GM12878 (cell line): ENCODE measurements around the gene GSK3A. TPM values are rescaled to one million over a fixed set of nuclear protein-coding genes. Genes with fewer than 3 reads are reported as not detected.

Experiments used
- ATAC-seq: fragments of 200-7000 bp; cut with Tn5 transposase; 3 replicates; pipeline ENCODE4 v1.9.1; 2020; ENCODE audit warnings: mild to moderate bottlenecking, moderate library complexity
- BruUV-seq: library from RNA; stranded (reverse); fragments of 400-500 nt; replicated peaks from 2 replicates; lab custom pipeline; 2021; lab: Mats Ljungman, UMichigan
- CTCF ChIA-PET: fragments of 300-600 bp; sonication (Branson Sonifier 250); formaldehyde crosslinking; extraction: SDS; loops from one replicate; lab custom pipeline; 2021; ENCODE audit warnings: inconsistent platforms; lab: Yijun Ruan, JAX
- POLR2A ChIA-PET: fragments of 350-600 bp; formaldehyde crosslinking; extraction: SDS; loops from one replicate; lab custom pipeline; 2021; ENCODE audit warnings: inconsistent platforms; lab: Charles Lee
- RAD21 ChIA-PET: fragments of 300-600 bp; sonication (Branson Sonifier 250); formaldehyde crosslinking; loops from one replicate; lab custom pipeline; 2023; ENCODE audit warnings: antibody characterized with exemption; ENCODE audit not compliant: unreplicated experiment; lab: Charles Lee
- SMC1A ChIA-PET: fragments of 300-600 bp; sonication (Branson Sonifier 250); formaldehyde crosslinking; loops from one replicate; lab custom pipeline; 2023; ENCODE audit not compliant: unreplicated experiment, uncharacterized antibody; lab: Charles Lee
- DNase-seq: peaks from one replicate; pipeline ENCODE4 v3.0.0-alpha.2; 2011; ENCODE audit warnings: low read depth, low spot score
- FAIRE-seq: peaks from 3 replicates; lab custom pipeline; 2011; peaks lifted over from hg19 to GRCh38; lab: Jason Lieb, UNC
- H2AFZ ChIP-seq: 2 replicates; pipeline ENCODE4 v1.6.0; 2011; ENCODE audit warnings: low read depth, low read length, control low read depth; ENCODE audit not compliant: control insufficient read depth
- H3K27ac ChIP-seq: 2 replicates; pipeline ENCODE4 v1.5.1; 2011; ENCODE audit warnings: control low read depth; ENCODE audit not compliant: control insufficient read depth, insufficient read depth
- H3K27me3 ChIP-seq, 2 experiments: replicated peaks in 1 of 2; 2 replicates each; pipeline versions ENCODE4 v1.6.0 to v1.6.1; 2011; ENCODE audit warnings: low read length in 1 of 2; ENCODE audit not compliant: control insufficient read depth in 2 of 2, insufficient read depth in 2 of 2
- H3K36me3 ChIP-seq, 2 experiments: 2 replicates each; pipeline ENCODE4 v1.5.1; 2011; ENCODE audit warnings: low read length in 1 of 2; ENCODE audit not compliant: control insufficient read depth in 2 of 2, insufficient read depth in 2 of 2
- H3K4me1 ChIP-seq: 2 replicates; pipeline ENCODE4 v1.6.1; 2011; ENCODE audit warnings: mild to moderate bottlenecking, low read length, moderate library complexity, mixed read lengths; ENCODE audit not compliant: control insufficient read depth, insufficient read depth
- H3K4me2 ChIP-seq: 2 replicates; pipeline ENCODE4 v1.6.0; 2011; ENCODE audit warnings: control low read depth; ENCODE audit not compliant: control insufficient read depth, insufficient read depth
- H3K4me3 ChIP-seq: fragments of 200-600 bp; sonication (generic); 2 replicates; pipeline ENCODE4 v1.5.1; 2016
- H3K79me2 ChIP-seq: 2 replicates; pipeline ENCODE4 v1.6.0; 2011; ENCODE audit warnings: low read length; ENCODE audit not compliant: control insufficient read depth, insufficient read depth
- H3K9ac ChIP-seq: 2 replicates; pipeline ENCODE4 v1.8.0; 2011; ENCODE audit warnings: low read length, control low read depth, mixed read lengths; ENCODE audit not compliant: control insufficient read depth, insufficient read depth
- H3K9me3 ChIP-seq: replicated peaks from 3 replicates; pipeline ENCODE4 v1.5.1; 2011; ENCODE audit warnings: mild to moderate bottlenecking, low read length; ENCODE audit not compliant: control insufficient read depth, insufficient read depth
- H4K20me1 ChIP-seq: 2 replicates; pipeline ENCODE4 v1.6.0; 2011; ENCODE audit not compliant: control insufficient read depth, insufficient read depth
- EGR1 ChIP-seq, 2 experiments: IDR thresholded peaks; 1 replicate in 1 of 2; 2 replicates in 1 of 2; pipeline ENCODE4 v1.6.1; 2011 to 2012; ENCODE audit warnings: low read depth in 2 of 2, low read length in 2 of 2, borderline replicate concordance in 1 of 2, mild to moderate bottlenecking in 1 of 2, moderate library complexity in 1 of 2
- ETV6 ChIP-seq, 2 experiments: fragments of 450-650 bp in 1 of 2; IDR thresholded peaks in 1 of 2; conservative IDR thresholded peaks in 1 of 2; 2 replicates each; pipeline ENCODE4 v1.6.1; 2014; ENCODE audit warnings: antibody characterized with exemption in 1 of 2, borderline replicate concordance in 1 of 2, low read depth in 1 of 2, mild to moderate bottlenecking in 1 of 2, moderate library complexity in 1 of 2
- FOXM1 ChIP-seq: IDR thresholded peaks from 2 replicates; pipeline ENCODE4 v1.6.1; 2012; ENCODE audit warnings: low read depth, mild to moderate bottlenecking, inconsistent platforms, low read length, moderate library complexity
- GABPA ChIP-seq: IDR thresholded peaks from 2 replicates; pipeline ENCODE4 v1.6.1; 2014; ENCODE audit warnings: antibody characterized with exemption, low read depth, mild to moderate bottlenecking, inconsistent platforms
- JUNB ChIP-seq: IDR thresholded peaks from 2 replicates; pipeline ENCODE4 v1.6.1; 2016; ENCODE audit warnings: antibody characterized with exemption, mild to moderate bottlenecking
- LARP7 ChIP-seq: fragments of 450-650 bp; IDR thresholded peaks from 2 replicates; pipeline ENCODE4 v1.6.1; 2017; ENCODE audit warnings: mild to moderate bottlenecking
- MYC ChIP-seq: IDR thresholded peaks from 2 replicates; pipeline ENCODE4 v1.6.1; 2011; ENCODE audit warnings: mild to moderate bottlenecking, low read length, moderate library complexity, inconsistent platforms; ENCODE audit not compliant: insufficient read depth, insufficient replicate concordance, insufficient read length, severe bottlenecking
- NFXL1 ChIP-seq: fragments of 450-650 bp; IDR thresholded peaks from 2 replicates; pipeline ENCODE4 v1.6.1; 2017; ENCODE audit warnings: antibody characterized with exemption, mild to moderate bottlenecking, borderline replicate concordance
- NR2C1 ChIP-seq: fragments of 450-650 bp; IDR thresholded peaks from 2 replicates; pipeline ENCODE4 v1.6.1; 2017; ENCODE audit warnings: antibody characterized with exemption, mild to moderate bottlenecking, moderate library complexity
- RB1 ChIP-seq: fragments of 450-650 bp; formaldehyde crosslinking; IDR thresholded peaks from 2 replicates; pipeline ENCODE4 v1.6.1; 2017; ENCODE audit warnings: mild to moderate bottlenecking, borderline replicate concordance
- SIN3A ChIP-seq: IDR thresholded peaks from 2 replicates; pipeline ENCODE4 v1.6.1; 2012; ENCODE audit warnings: low read depth, low read length, improper control_type of control experiment
- TARDBP ChIP-seq: IDR thresholded peaks from 2 replicates; pipeline ENCODE4 v1.6.1; 2016; ENCODE audit warnings: borderline replicate concordance
- YY1 ChIP-seq: IDR thresholded peaks from 2 replicates; pipeline ENCODE4 v1.6.1; 2011; ENCODE audit warnings: low read depth, mild to moderate bottlenecking, low read length
- ZNF217 ChIP-seq: fragments of 450-650 bp; IDR thresholded peaks from 2 replicates; pipeline ENCODE4 v1.6.1; 2017; ENCODE audit warnings: antibody characterized with exemption, mild to moderate bottlenecking
- WGBS: methylation state at CpG from one replicate; pipeline ENCODE4 v1.1.6; 2016; ENCODE audit warnings: low lambda C conversion rate; ENCODE audit not compliant: insufficient replicate concordance, insufficient coverage; ENCODE audit errors: missing lambda C conversion rate; 5-methylcytosine and 5-hydroxymethylcytosine counted together
- in situ Hi-C: fragments of 300-500 bp; cut with MboI; formaldehyde crosslinking; loops from 9 replicates; pipeline ENCODE4 v1.14.3; 2018; ENCODE audit warnings: mixed read lengths
- intact Hi-C: fragments of 100-400 bp; cut with micrococcal nuclease; formaldehyde crosslinking; loops from one replicate; pipeline ENCODE4 v1.14.2; 2022; ENCODE audit not compliant: unreplicated experiment
- polyA plus RNA-seq, 11 experiments: library from polyadenylated mRNA; depleted of rRNA in 4 of 11; unstranded in 6 of 11; stranded (reverse) in 5 of 11; fragments of >200 nt; fragmentation: Nextera tagmentation in 4 of 11; fragmentation: Illumina TruSeq in 1 of 11; extraction: Ambion mirVana in 4 of 11; extraction: Trizol in 1 of 11; gene quantifications; 1 replicate in 1 of 11; 2 replicates in 10 of 11; pipeline versions ENCODE4 v1.2.1 to v1.2.3, GENCODE V29; 2011 to 2016; ENCODE audit warnings: inconsistent platforms in 2 of 11, missing spikeins in 2 of 11, low read depth in 1 of 11
- total RNA-seq, 4 experiments: library from RNA; depleted of rRNA in 3 of 4; stranded (reverse); fragments of >200 nt in 3 of 4; fragmentation: Illumina TruSeq in 1 of 4; extraction: Trizol in 1 of 4; gene quantifications; 2 replicates each; pipeline versions ENCODE4 v1.2.1 to v1.2.3, GENCODE V29; 2013 to 2021
- TF ChIP-seq, protein P1 (sequence below): IDR thresholded peaks from 2 replicates; pipeline ENCODE4 v1.6.1; 2012; ENCODE audit warnings: improper control_type of control experiment, low read depth, low read length; ENCODE audit not compliant: insufficient replicate concordance
- TF ChIP-seq, protein P2 (sequence below): IDR thresholded peaks from 2 replicates; pipeline ENCODE4 v1.6.1; 2011; ENCODE audit warnings: low read depth, low read length, improper control_type of control experiment, borderline replicate concordance

Gene GSK3A
- total and polyA plus RNA-seq, 10 of the 15 experiments (the other 5 are each of a cell fraction or from before 2014, with no cell fraction given) = 1.00 to 47.9 (median 15.2) TPM

DNA sequence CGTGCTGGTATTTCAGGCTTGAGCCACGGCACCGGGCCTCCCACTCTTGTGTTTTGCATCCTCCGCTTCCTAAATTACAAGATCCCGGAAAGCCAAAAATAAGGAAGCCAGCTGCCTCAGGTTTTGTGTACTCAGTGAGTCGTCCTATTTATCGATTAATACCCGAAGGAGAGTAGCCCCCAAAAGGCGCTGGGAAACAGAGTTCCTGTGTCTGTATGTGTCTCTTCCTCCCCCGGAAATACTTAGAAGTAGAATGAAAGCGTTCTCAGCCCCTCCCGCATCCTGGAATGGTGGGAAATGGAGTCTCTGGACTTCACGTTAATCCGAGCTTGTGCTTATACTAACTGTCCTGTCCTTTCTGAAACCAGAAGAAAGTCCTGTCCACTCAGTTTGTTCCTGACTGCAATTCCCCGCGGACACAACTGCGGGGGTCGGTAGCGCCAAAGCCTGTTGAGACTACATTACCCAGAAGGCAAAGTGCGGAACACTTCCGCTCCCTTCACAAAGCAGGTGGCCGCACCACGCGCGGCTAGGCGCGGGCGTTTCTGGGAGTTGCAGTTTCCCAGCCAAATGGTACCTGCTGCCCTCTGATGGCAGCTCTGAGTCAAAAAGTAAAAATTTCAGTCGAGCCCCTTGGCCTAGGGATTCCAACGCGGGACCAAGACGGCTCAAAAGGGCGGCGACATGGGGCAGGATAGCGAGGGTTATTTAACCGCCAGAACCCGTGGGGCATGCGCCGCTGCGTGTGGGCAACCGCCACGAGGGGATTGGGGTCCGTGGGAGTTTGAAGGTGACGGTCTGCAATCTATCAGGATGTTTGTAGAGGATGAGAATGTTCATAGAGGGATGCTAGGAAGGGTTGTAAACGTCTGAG is 2.2 kb upstream of the GSK3A start:
- ATAC-seq (peak; percentile 65), FAIRE-seq (peak; percentile 81), DNase-seq (peak; percentile 85)
- ChIA-PET POLR2A (interaction anchor here (0.7 to 6.7 kb wide), 7 partner anchors 16 to 121 kb away, joined by 3 to 51 read pairs (median 5); no protein-coding TSS in a partner anchor), SMC1A (interaction anchor here (0.7 to 6.3 kb wide), 11 partner anchors 14 to 136 kb away, joined by 3 to 70 read pairs (median 5); no protein-coding TSS in a partner anchor), RAD21 (interaction anchor here (0.6 to 6.0 kb wide), 8 partner anchors 13 to 136 kb away, joined by 3 to 82 read pairs (median 4); no protein-coding TSS in a partner anchor), CTCF (interaction anchor here (0.6 to 6.7 kb wide), 17 partner anchors 16 to 189 kb away, joined by 3 to 111 read pairs (median 4); partner anchors contain the start of genes CIC and POU2F2)
- Histone ChIP-seq H4K20me1 (no peaks in the 10 kb centered on the region), H3K4me1 (peaks cover 17% of the 10 kb centered on the region), H3K27me3 (no peaks in the 10 kb centered on the region), H3K36me3 (peaks cover 4 to 5% of the 10 kb centered on the region in 2 experiments; a peak in 3 of 4 replicates), H3K79me2 (peaks cover 29% of the 10 kb centered on the region), H3K27ac (peak overlapping the region; percentile 85), H2AFZ (peak overlapping the region; percentile 99), H3K4me3 (peak overlapping the region; percentile 90), H3K9me3 (no peaks in the 10 kb centered on the region), H3K4me2 (peak overlapping the region; percentile 95), H3K9ac (peak overlapping the region; percentile 58)
- 3% methylated on average over 45 of the region's 45 CpGs for WGBS
- in situ Hi-C loops (no loop called here), intact Hi-C loops (loop anchor here (2.0 to 5.0 kb wide), 2 partner anchors 36 to 112 kb away; partner anchors contain the start of gene POU2F2)
- no TSS peak for BruUV-seq
- TF ChIP-seq EGR1 (IDR thresholded peaks at IDR 0.05; ENCODE audit: borderline replicate concordance in 1 of 2, low read depth in 2 of 2, low read length in 2 of 2) = no peak; a peak in 1 of 3 replicates
- no peak for TF ChIP-seq ETV6 (conservative IDR thresholded peaks at IDR 0.05 in 1 of 2, IDR thresholded peaks at IDR 0.05 in 1 of 2; ENCODE audit: borderline replicate concordance in 1 of 2, low read depth in 1 of 2)
- TF ChIP-seq TARDBP = peak; percentile 95
- peak; percentile 40; the same call in 1 of the 2 replicates for TF ChIP-seq RB1
- TF ChIP-seq, protein P1, sequence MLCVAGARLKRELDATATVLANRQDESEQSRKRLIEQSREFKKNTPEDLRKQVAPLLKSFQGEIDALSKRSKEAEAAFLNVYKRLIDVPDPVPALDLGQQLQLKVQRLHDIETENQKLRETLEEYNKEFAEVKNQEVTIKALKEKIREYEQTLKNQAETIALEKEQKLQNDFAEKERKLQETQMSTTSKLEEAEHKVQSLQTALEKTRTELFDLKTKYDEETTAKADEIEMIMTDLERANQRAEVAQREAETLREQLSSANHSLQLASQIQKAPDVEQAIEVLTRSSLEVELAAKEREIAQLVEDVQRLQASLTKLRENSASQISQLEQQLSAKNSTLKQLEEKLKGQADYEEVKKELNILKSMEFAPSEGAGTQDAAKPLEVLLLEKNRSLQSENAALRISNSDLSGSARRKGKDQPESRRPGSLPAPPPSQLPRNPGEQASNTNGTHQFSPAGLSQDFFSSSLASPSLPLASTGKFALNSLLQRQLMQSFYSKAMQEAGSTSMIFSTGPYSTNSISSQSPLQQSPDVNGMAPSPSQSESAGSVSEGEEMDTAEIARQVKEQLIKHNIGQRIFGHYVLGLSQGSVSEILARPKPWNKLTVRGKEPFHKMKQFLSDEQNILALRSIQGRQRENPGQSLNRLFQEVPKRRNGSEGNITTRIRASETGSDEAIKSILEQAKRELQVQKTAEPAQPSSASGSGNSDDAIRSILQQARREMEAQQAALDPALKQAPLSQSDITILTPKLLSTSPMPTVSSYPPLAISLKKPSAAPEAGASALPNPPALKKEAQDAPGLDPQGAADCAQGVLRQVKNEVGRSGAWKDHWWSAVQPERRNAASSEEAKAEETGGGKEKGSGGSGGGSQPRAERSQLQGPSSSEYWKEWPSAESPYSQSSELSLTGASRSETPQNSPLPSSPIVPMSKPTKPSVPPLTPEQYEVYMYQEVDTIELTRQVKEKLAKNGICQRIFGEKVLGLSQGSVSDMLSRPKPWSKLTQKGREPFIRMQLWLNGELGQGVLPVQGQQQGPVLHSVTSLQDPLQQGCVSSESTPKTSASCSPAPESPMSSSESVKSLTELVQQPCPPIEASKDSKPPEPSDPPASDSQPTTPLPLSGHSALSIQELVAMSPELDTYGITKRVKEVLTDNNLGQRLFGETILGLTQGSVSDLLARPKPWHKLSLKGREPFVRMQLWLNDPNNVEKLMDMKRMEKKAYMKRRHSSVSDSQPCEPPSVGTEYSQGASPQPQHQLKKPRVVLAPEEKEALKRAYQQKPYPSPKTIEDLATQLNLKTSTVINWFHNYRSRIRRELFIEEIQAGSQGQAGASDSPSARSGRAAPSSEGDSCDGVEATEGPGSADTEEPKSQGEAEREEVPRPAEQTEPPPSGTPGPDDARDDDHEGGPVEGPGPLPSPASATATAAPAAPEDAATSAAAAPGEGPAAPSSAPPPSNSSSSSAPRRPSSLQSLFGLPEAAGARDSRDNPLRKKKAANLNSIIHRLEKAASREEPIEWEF = no peak
- no peak for TF ChIP-seq ZNF217
- TF ChIP-seq, protein P2, sequence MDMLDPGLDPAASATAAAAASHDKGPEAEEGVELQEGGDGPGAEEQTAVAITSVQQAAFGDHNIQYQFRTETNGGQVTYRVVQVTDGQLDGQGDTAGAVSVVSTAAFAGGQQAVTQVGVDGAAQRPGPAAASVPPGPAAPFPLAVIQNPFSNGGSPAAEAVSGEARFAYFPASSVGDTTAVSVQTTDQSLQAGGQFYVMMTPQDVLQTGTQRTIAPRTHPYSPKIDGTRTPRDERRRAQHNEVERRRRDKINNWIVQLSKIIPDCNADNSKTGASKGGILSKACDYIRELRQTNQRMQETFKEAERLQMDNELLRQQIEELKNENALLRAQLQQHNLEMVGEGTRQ = peak; percentile 81
- TF ChIP-seq NFXL1 = no peak
- no peak; the same call in 1 of the 2 replicates for TF ChIP-seq FOXM1
- no peak for TF ChIP-seq MYC
- TF ChIP-seq SIN3A = no peak
- TF ChIP-seq YY1 = peak; percentile 91
- TF ChIP-seq JUNB = no peak
- peak; percentile 77 for TF ChIP-seq LARP7
- TF ChIP-seq NR2C1 = peak; percentile 96
- peak; percentile 94 for TF ChIP-seq GABPA
